ENCODE measurements around the gene CISD1. TPM values are rescaled to one million over a fixed set of nuclear protein-coding genes. Genes with fewer than 3 reads are reported as not detected.
"Not testable (repeated sequence)": the region's sequence is repeated elsewhere in the genome, so short reads cannot be mapped to it uniquely, and the experiment has no call there.

The CISD1 gene
- total RNA-seq, 3 donors from 2014 or later: 40.5 to 50.4 (median 48.4) TPM

DNA sequence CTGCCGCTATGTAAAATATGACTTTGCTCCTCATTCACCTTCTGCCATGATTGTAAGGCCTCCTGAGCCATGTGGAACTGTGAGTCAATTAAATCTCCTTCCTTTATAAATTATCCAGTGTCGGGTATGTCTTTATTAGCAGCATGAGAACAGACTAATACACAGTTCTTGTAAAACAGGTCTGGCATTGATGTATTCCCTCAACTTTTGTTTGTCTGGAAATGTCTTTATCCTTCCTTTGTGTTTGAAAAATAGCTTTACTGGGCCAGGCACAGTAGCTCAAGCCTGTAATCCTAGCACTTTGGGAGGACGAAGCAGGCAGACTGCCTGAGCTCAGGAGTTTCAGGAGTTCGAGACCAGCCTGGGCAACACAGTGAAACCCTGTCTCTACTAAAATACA lies 15.8 kb upstream of the CISD1 start:
- ATAC-seq (no peak), DNase-seq (no peak)
- TF ChIP-seq, protein P1, sequence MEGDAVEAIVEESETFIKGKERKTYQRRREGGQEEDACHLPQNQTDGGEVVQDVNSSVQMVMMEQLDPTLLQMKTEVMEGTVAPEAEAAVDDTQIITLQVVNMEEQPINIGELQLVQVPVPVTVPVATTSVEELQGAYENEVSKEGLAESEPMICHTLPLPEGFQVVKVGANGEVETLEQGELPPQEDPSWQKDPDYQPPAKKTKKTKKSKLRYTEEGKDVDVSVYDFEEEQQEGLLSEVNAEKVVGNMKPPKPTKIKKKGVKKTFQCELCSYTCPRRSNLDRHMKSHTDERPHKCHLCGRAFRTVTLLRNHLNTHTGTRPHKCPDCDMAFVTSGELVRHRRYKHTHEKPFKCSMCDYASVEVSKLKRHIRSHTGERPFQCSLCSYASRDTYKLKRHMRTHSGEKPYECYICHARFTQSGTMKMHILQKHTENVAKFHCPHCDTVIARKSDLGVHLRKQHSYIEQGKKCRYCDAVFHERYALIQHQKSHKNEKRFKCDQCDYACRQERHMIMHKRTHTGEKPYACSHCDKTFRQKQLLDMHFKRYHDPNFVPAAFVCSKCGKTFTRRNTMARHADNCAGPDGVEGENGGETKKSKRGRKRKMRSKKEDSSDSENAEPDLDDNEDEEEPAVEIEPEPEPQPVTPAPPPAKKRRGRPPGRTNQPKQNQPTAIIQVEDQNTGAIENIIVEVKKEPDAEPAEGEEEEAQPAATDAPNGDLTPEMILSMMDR (IDR thresholded peaks at IDR 0.05): no peak
- Histone ChIP-seq H3K36me3 (ENCODE audit: low read depth) (no peaks in the 10 kb centered on the region), H3K4me3 (no peak overlapping the region), H3K9me3 (no peaks in the 10 kb centered on the region), H3K4me1 (ENCODE audit: low read depth) (no peaks in the 10 kb centered on the region)
- intact Hi-C loops (cut with DNase I, micrococcal nuclease): no loop called here

DNA sequence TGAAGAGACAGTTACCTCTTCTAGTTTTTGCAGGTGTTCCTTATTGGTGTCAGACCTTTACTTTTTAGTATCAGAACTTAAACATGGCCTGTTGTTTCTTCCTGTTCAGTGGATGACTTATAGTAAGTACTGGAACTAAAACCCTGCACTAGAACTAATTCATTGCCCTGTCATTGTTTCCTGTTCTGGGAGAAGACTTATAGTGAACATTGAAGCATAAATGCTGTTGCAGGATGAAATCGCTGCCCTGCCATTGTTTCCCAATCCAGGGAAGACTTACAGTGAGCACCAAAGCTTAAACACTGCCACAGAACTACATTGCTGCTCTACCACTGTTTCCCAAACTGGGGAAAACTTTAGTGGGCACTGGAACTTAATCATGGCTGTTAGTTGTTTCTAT lies 14.3 kb upstream of the CISD1 start:
- Histone ChIP-seq H3K4me3 (no peak overlapping the region), H3K36me3 (ENCODE audit: low read depth) (no peaks in the 10 kb centered on the region), H3K4me1 (ENCODE audit: low read depth) (no peaks in the 10 kb centered on the region), H3K9me3 (no peaks in the 10 kb centered on the region)
- ATAC-seq: no peak
- DNase-seq: no peak
- intact Hi-C loops (cut with DNase I, micrococcal nuclease): no loop called here
- TF ChIP-seq, protein P1 (IDR thresholded peaks at IDR 0.05): no peak

DNA sequence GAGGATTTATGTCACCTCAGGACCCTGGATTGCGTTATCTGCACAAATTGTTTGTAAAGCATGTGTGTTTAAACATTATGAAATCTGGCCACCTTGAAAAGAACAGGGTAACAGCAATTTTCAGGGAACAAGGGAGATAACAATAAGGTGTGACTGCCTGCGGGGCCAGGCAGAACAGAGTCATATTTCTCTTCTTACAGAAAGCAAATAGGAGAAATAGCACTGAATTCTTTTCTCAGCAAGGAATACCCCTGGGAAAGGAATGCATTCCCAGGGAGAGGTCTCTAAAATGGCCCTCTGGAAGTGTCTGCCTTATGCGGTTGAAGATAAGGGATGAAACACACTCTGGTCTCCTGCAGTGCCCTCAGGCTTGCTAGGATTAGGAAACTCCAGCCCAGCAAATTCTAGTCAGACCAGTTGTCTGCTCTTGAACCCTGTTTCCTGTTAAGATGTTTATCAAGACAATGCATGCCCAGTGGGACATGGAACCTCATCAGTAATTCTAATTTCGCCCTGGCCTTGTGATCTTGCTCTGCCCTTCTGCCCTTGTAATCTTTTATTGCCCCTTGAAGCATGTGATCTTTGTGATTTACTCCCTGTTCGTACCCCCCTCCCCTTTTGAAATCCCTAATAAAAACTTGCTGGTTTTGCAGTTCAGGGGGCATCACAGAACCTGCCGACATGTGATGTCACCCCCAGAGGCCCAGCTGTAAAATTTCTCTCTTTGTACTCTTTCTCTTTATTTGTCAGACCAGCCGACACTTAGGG lies 12.8 kb upstream of the CISD1 start:
- DNase-seq; intact Hi-C loops (cut with DNase I, micrococcal nuclease); H3K9me3 ChIP-seq; ATAC-seq; H3K4me3 ChIP-seq; H3K4me1 ChIP-seq (ENCODE audit: low read depth); H3K36me3 ChIP-seq (ENCODE audit: low read depth): not testable (repeated sequence)

DNA sequence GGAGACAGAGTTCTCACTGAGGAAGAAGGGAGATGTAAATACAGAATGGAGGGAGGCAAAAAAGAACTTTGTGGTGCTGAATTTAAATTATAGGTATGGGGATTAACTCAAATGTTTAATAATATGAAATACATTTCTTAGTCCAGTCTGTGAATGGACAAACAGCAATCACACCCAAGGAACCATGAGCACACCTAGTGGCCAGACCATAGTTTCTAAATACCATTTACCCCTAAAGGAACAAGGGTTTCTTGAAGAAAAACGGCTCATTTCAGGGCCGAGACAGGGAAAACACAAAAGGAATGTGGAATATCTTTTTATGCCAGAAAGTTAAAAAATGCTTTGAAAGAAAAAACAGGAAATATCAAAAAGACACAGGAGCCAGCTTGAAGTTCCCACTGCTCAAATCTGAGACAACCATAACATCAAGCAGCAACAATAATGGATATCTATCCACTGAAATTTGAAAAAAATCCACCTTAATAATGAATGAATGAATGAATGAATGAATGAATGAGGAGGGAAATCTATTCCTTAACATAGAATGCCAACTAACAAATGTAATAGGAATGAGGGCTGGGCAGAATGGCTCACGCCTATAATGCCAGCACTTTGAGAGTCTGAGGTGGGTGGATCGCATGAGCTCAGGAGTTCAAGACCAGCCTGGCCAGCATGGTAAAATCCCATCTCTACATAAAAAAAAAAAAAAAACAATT lies 9.8 kb upstream of the CISD1 start:
- Histone ChIP-seq H3K9me3 (no peaks in the 10 kb centered on the region), H3K4me3 (no peak overlapping the region), H3K36me3 (ENCODE audit: low read depth) (no peaks in the 10 kb centered on the region), H3K4me1 (ENCODE audit: low read depth) (peaks cover 5% of the 10 kb centered on the region)
- no peak for ATAC-seq
- DNase-seq: no peak
- TF ChIP-seq, protein P1 (IDR thresholded peaks at IDR 0.05): no peak
- intact Hi-C loops (cut with DNase I, micrococcal nuclease): no loop called here

DNA sequence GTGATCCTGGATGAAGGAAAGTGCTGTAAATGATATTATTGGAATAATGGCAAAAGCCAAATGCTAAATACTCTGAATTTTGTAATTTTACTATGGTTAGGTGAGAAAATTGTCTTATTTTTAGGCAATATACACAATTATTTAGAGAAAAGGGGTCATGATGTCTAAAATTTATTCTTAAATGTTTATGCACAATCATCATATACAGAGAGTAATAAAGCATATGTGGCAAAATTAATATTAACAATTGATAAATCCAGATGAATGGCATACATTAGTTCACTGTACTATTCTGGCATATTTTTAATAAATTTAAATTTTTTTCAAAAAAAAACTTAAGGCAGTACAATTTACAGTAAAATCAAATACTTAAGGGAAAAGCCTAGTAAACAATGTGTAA lies 8.6 kb upstream of the CISD1 start:
- intact Hi-C loops (cut with DNase I, micrococcal nuclease): no loop called here
- TF ChIP-seq, protein P1 (IDR thresholded peaks at IDR 0.05): no peak
- ATAC-seq: no peak

DNA sequence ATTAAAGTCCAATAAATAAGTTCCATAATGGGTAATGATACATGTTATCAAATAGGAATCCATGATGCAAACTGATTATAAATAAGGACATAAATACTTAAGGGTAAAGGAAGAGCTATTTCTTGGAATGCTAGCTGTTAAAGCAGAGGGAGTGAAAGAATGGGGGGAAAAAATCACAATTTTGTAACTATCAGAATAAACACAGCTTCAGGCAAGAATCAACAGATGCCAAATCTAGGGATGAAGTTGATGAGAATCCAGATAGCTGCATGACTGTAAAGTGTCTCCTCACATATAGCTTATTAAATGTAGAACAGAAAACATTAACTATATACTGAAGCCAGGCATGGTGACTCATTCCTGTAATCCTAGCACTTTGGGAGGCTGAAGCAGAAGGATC lies 6.2 kb upstream of the CISD1 start:
- ATAC-seq: no peak
- DNase-seq: no peak
- intact Hi-C loops (cut with DNase I, micrococcal nuclease): no loop called here
- H3K4me3 ChIP-seq: no peak overlapping the region
- H3K4me1 ChIP-seq (ENCODE audit: low read depth): peaks cover 15% of the 10 kb centered on the region
- H3K9me3 ChIP-seq: no peaks in the 10 kb centered on the region
- H3K36me3 ChIP-seq (ENCODE audit: low read depth): no peaks in the 10 kb centered on the region
- TF ChIP-seq, protein P1 (IDR thresholded peaks at IDR 0.05): no peak

More for the DNA sequence above, 8.6 kb upstream of the CISD1 start:
- Histone ChIP-seq H3K4me3 (no peak overlapping the region), H3K9me3 (no peaks in the 10 kb centered on the region), H3K4me1 (ENCODE audit: low read depth) (peaks cover 8% of the 10 kb centered on the region), H3K36me3 (ENCODE audit: low read depth) (no peaks in the 10 kb centered on the region)
- no peak for DNase-seq

Measured in mucosa of descending colon (tissue), 3 donors.